HT1080 (cell line): ENCODE results near the gene BAD. TPM values are rescaled to one million over a fixed set of nuclear protein-coding genes. Genes with fewer than 3 reads are reported as not detected.
"Not testable (repeated sequence)": the region's sequence is repeated elsewhere in the genome, so short reads cannot be mapped to it uniquely, and the experiment has no call there.

Experiments used
- DNase-seq: peaks from one replicate; pipeline ENCODE4 v3.0.0-alpha.2; 2015; ENCODE audit warnings: low read depth
- total RNA-seq: library from RNA; depleted of rRNA; stranded (reverse); fragments of >200 nt; shearing (Covaris generic); gene quantifications from 2 replicates; pipeline ENCODE4 v1.2.3, GENCODE V29; 2014

The BAD gene
- total RNA-seq, 1 experiment from 2014 or later, result 129 TPM

DNA sequence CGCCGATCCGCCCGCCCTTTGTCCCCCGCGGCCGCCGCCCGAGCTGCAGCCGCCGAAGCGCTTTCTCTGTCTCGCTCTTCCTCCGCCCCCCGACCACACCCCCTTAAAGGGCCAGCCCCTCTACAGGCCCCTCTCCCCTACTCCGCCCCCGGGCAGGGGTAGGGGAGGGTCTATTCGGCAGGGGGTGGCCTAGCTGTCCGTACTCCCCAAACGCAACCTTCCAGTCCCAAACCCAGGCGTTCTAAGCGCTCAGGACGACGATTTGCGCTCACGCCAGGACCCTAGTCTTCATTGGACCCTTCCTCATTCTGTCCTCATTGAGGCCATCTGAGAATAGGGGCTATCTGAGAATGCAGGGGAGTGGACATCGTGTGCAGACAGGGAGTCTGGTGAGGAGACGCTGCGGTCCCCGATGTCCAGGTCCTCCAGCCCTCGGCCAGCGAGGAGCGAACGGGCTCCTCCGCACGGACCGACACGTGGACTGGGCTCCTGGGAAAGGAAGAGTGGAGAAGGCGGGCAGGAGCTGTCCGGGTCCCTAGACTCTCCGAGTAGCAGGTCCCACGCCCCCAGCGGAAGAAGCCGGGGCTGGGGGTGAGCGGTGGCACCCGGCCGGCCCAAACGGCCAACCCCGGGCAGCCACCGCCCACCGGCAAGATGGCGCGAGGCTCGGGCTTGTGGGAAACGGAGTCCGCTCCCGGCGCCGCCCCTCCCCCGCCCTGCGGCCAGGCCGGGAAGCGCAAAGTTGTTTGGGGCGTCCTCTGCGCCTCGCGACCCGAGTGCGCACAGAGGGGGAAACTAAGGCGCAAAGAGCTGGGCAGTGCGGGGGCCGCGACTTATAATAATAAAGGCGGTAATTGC, 37.4 kb downstream of the BAD start, which contains the start of gene PPP1R14B:
Gene PPP1R14B, minus strand, starts transcription at position 73 of the 858 bp plus-strand sequence. CDS start 270 bp downstream, outside the sequence.
- DNase-seq, result peak; percentile 90

GRCh38 chr11:64246621-64246870, 37.9 kb downstream of the BAD start:
- not testable (repeated sequence) for DNase-seq

GRCh38 chr11:64245797-64246620, 38.5 kb downstream of the BAD start:
- peak; percentile 98 for DNase-seq

DNA sequence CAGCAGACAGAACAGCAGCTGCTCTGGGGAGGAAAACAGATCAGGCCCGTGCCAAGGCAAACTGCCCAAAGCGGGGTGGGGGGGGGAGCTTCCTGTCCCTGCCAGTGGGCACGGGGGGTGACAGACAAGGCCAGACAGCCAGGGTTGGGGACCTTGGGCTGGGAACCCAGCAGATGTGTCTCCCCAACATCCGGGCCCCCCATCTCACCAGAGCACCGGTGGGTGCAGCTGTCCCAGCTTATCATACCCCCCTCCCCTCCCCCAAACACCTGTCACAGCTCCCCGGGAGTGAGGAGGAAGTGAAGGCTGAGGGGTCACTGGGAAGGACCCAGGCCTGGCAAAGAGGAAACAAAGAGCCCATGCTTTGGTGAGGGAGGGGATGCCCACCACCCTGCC, 39.1 kb downstream of the BAD start:
- no peak for DNase-seq

GRCh38 chr11:64244966-64245365, 39.5 kb downstream of the BAD start:
- no peak for DNase-seq

DNA sequence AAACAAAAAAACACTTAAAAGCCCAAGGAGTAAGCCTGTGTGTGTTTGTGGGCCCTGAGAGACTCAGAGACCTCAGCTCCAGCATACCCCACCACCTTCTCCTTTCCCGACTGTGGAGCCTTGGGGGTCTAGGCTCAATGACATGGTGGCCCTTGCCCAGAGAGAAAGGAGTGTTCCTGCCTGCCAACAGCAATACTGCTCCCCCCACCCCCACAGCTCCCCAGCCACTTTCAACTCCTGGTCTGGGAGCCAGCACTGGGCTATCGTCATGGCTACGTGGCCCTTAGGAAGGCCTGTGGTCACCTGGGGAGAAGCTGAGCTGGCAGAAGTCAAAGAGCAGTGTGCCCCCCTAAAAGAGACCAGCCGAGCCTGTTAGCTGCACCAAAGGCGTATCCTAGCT, 40.4 kb downstream of the BAD start:
- DNase-seq, result no peak

GRCh38 chr11:64243236-64243854, 41.1 kb downstream of the BAD start:
- DNase-seq, result no peak

DNA sequence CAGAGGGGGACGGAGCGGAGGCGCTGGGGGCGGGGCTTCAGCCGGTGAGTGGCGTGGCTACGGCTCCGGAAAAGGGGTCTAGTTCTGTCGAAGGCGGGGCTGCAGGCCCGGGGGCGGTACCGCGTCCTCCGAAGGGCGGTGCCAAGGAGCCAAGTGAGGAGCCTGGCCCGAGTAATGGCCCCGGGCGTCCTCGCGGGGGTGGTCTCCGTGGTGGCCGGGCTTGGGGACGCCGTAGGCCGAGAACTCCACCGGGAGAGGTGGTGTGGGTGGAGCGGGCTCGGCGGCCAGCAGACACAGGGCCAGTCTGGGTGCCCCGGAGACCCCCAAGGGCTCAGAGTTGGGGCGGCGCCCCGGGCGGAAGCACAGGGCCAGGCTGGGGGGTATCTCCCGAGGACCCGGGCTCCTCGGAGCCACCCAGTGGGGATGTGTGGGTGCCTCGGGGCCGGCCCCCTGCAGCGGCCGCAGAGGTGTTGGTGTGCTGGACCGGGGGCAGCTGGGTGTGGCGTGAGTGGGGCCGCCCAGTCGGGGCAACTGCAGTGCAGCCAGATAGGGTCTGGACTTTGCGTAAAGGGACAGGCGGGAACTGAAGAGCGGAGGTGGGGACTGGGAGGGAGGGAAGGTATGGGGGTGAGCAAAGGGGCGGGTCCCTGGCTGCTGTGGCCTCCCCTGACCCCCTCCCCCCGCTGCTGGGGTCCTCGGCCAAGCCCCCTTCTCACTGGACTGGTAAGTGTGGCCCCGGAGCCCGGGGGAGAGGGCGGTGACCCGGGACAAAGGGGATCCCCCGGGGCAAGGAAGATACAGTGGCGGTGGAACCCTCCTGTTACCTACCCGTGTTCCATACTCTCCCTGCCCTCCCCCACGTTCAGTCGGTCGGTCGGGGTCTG, 42.7 kb downstream of the BAD start:
- peak; percentile 98 for DNase-seq

DNA sequence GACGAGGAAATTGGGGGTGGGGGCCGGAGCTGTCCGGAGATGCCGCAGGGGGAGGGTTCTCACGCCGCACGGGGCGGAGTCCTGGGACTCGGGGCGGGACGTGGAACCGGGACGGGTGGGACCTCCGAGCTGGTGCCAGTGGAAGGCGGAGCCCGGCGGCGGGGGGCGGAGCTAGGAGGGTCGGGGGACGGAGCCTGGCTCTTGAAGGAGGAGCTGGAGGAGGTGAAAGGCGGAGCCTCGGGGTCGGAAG, 43.3 kb downstream of the BAD start:
- DNase-seq, result no peak

- DNase-seq, result peak; percentile 95
These were observed 43.8 kb downstream of the BAD start, which contains the start of gene FKBP2 for GRCh38 chr11:64240435-64241240. FKBP2 (plus strand) TSS chr11:64241095; CDS start chr11:64242388, 1,293 bp downstream.

DNA sequence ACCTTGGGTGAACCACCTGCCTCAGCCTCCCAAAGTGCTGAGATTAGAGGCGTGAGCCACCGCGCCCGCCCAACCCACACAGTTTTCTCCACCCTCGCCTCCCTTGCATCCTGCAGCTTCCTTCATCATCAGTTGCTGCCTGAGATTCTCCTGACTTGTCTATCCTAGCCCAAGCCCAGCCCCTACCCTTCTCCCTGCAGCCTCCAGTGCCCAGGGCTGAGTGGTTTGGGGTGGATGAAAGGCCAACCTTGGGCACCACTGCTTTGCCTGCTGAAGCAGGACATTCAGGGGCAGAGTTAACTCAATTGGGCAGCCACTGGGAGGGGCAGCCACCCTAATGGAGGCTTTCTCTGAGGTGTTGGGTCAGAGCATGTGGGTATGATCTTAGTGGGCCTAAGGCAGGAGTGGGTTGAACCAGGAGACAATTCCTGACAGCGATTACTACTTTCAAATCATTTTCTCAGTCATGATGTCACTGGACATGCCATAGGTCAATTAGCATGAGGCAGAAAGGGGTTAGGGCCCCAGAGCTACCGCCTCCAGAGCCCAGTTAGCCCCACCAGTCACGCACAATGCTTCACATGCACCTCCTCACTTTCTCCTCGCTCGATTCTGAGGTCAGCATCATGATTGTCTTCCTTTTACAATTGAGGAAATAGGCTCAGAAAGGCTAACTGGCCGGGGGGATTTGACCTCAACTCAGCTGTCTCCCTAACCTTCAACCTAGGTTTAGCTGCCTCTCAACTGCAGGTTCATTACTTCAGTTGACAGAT, 44.6 kb downstream of the BAD start:
- no peak for DNase-seq

DNA sequence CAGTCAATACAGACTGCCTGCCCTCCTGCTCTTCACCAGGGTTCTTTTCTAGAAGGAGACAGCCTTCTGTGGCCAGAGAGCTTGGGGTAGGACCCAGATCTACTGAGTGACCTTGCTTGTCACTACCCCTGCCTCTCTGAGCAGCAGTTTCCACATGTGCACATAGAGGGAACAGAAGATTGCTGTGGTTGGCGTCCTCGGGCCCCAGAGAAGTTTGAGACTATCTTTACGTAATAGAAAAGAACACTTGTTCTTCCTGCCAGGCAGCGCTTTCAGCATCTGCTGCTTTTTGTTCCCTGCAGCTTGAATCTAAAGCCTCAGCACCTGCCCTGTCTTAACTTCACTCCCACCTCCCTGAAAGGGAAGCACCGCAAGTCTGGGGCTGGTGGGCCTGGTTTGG, 45.5 kb downstream of the BAD start:
- no peak for DNase-seq

GRCh38 chr11:64238076-64238475, 46.4 kb downstream of the BAD start:
- no peak for DNase-seq

GRCh38 chr11:64237484-64237951, 46.9 kb downstream of the BAD start:
- DNase-seq, result no peak

DNA sequence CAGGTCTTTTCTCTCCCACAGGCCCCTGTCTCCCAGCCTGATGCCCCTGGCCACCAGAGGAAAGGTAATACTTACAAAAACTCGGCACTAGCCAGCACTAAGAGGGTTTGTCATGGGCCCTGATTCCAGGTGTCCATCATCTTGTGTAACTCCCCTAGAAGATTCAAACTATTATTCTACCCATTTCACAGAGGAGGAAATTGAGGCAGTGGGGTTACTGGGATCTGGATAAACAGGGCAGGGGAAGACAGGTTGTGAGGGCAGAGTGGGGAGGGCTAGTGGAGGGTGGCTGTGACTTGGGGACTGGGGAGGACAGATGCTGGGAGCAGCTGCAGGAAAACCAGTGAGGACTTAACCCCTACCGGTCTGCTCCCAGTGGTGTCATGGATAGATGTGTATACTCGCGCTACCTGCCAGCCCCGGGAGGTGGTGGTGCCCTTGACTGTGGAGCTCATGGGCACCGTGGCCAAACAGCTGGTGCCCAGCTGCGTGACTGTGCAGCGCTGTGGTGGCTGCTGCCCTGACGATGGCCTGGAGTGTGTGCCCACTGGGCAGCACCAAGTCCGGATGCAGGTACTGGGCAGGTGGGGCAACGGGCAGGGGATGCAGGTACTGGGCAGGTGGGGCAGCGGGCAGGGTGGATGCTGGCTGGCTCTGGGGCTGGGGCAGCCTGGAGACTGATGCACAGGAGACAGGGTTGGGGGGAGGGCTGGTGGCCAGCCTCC, 48.9 kb downstream of the BAD start:
- DNase-seq, result no peak

GRCh38 chr11:64234647-64235379, 49.7 kb downstream of the BAD start:
- DNase-seq, result no peak

GRCh38 chr11:64233913-64234586, 50.4 kb downstream of the BAD start, which contains the start of gene VEGFB:
VEGFB (plus strand) TSS chr11:64234584; CDS start chr11:64234834, 250 bp downstream.
- DNase-seq, result no peak

- DNase-seq, result no peak
These were observed 51.5 kb downstream of the BAD start for GRCh38 chr11:64232967-64233315.
